ENCODE results near the gene TAF4.

DNA sequence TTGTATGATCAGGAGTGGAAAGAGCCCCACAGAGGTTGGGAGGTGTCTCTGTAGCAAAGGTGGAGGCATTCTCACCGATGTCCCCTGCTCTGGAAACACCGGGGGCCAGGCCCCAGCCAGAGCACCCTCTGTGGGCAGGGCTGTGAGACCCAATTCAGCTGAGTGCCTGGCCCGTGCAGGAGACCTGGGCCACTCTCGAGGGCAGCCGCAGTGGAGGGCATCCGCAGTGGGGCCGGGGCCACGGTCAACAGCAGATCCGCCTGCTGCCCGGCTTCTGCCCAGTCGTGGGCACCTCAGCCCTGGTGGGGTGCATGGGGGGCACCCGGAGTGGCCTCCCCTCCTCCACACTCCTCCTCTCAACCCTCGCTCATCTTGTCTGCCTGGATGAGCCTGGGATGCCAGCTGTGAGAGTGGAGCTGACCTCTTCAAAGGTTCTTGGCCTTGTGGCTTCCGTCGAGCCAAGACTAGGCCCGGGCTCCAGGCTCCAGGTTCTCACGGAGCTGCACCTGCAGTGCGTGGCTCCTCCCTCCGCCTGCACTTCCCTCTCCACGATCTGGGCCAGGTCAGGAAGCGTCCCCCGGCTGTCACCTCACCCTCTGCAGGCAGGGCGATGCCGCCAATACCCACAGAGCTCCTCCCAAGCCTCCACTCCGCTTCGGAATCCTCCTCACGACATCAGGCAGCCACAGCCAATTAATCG is 134.8 kb downstream of the TAF4 start:
- TF ChIP-seq SNAI2 (CRISPR knock-in tag; IDR thresholded peaks at IDR 0.05): no peak
- TF ChIP-seq, protein P1, sequence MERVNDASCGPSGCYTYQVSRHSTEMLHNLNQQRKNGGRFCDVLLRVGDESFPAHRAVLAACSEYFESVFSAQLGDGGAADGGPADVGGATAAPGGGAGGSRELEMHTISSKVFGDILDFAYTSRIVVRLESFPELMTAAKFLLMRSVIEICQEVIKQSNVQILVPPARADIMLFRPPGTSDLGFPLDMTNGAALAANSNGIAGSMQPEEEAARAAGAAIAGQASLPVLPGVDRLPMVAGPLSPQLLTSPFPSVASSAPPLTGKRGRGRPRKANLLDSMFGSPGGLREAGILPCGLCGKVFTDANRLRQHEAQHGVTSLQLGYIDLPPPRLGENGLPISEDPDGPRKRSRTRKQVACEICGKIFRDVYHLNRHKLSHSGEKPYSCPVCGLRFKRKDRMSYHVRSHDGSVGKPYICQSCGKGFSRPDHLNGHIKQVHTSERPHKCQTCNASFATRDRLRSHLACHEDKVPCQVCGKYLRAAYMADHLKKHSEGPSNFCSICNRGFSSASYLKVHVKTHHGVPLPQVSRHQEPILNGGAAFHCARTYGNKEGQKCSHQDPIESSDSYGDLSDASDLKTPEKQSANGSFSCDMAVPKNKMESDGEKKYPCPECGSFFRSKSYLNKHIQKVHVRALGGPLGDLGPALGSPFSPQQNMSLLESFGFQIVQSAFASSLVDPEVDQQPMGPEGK (CRISPR knock-in tag; IDR thresholded peaks at IDR 0.05; ENCODE audit: borderline replicate concordance): no peak
- TF ChIP-seq RARB (CRISPR knock-in tag; IDR thresholded peaks at IDR 0.05): no peak
- TF ChIP-seq OSR1 (CRISPR knock-in tag; IDR thresholded peaks at IDR 0.05): no peak
- TF ChIP-seq, protein P2, sequence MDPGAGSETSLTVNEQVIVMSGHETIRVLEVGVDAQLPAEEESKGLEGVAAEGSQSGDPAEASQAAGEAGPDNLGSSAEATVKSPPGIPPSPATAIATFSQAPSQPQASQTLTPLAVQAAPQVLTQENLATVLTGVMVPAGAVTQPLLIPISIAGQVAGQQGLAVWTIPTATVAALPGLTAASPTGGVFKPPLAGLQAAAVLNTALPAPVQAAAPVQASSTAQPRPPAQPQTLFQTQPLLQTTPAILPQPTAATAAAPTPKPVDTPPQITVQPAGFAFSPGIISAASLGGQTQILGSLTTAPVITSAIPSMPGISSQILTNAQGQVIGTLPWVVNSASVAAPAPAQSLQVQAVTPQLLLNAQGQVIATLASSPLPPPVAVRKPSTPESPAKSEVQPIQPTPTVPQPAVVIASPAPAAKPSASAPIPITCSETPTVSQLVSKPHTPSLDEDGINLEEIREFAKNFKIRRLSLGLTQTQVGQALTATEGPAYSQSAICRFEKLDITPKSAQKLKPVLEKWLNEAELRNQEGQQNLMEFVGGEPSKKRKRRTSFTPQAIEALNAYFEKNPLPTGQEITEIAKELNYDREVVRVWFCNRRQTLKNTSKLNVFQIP (CRISPR knock-in tag; IDR thresholded peaks at IDR 0.05; ENCODE audit: borderline replicate concordance, low read depth): no peak
- no peak for TF ChIP-seq ARNTL (CRISPR knock-in tag; IDR thresholded peaks at IDR 0.05; ENCODE audit: borderline replicate concordance, low read depth)
- TF ChIP-seq BACH2 (CRISPR knock-in tag; IDR thresholded peaks at IDR 0.05; ENCODE audit: borderline replicate concordance): no peak
- TF ChIP-seq, protein P3, sequence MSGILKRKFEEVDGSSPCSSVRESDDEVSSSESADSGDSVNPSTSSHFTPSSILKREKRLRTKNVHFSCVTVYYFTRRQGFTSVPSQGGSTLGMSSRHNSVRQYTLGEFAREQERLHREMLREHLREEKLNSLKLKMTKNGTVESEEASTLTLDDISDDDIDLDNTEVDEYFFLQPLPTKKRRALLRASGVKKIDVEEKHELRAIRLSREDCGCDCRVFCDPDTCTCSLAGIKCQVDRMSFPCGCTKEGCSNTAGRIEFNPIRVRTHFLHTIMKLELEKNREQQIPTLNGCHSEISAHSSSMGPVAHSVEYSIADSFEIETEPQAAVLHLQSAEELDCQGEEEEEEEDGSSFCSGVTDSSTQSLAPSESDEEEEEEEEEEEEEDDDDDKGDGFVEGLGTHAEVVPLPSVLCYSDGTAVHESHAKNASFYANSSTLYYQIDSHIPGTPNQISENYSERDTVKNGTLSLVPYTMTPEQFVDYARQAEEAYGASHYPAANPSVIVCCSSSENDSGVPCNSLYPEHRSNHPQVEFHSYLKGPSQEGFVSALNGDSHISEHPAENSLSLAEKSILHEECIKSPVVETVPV (CRISPR knock-in tag; IDR thresholded peaks at IDR 0.05): no peak
- no peak for TF ChIP-seq CSDC2 (CRISPR knock-in tag; IDR thresholded peaks at IDR 0.05)
- TF ChIP-seq TOX (CRISPR knock-in tag; IDR thresholded peaks at IDR 0.05; ENCODE audit: borderline replicate concordance): no peak
